GM13977 (cell line): ENCODE results near the gene IGFBP1.
A peak's percentile ranks its signal among the peaks of the same experiment; 100 is the strongest.

Source experiments
- DNase-seq: peaks from one replicate; pipeline ENCODE4 v3.0.0; 2012; ENCODE audit warnings: low spot score
- in situ Hi-C: fragments of 300-500 bp; cut with MboI; formaldehyde crosslinking; loops from one replicate; pipeline ENCODE4 v1.12.0; 2022; ENCODE audit warnings: low sequenced_read_pairs, low pct_unique_long_range_greater_than_20kb, mixed read lengths, inconsistent platforms; ENCODE audit not compliant: unreplicated experiment
- TF ChIP-seq, protein P1 (sequence below): IDR thresholded peaks from 2 replicates; pipeline ENCODE4 v1.5.1; 2012; ENCODE audit warnings: mild to moderate bottlenecking, control low read depth; ENCODE audit not compliant: insufficient read depth; ENCODE audit errors: extremely low read depth, missing control alignments

IGFBP1 gene

DNA sequence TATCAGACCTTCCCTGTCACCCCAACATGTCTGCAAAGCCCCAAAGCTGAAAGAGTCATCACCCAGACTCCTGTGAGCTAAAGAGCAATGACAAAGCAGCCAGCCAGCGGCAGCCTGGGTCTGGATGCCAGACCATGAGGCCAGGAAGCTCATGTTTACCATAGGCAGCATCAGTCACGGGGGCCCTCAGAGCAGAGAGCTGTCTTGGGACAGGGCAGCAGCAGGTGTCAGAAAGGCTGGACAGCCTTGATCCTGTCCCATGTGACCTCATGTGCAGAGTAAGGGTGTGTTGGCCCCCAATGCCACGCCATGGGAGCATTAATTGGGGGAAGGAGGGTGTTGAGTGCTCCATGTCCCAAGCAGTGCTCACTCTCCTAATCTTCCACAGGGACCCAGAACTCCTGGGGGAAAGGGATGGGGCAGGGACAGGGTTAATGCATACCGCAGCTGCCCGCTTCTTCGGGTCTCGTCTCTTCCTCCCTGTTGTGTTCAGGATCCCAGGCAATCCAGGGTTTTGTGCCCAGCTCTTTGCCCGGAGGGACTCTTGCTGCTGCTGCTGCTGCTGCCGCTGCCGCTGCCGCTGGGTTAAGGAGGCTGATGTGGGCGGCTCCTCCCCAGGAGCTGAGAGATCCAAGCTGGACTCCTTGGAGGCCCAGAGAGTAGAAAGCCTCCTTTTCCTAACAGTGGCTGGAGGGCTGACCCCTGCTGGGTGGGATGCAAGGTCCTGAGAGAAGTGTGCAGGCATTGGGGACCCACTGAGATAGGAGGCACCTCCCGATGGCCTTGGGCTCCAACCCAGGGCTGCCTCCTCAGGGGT is 22.5 kb upstream of the IGFBP1 start:
- in situ Hi-C loops, result loop anchor here (25.0 kb wide), 2 partner anchors 204 to 704 kb away; partner anchors contain the start of gene RAMP3
- DNase-seq, result no peak
- TF ChIP-seq, protein P1, sequence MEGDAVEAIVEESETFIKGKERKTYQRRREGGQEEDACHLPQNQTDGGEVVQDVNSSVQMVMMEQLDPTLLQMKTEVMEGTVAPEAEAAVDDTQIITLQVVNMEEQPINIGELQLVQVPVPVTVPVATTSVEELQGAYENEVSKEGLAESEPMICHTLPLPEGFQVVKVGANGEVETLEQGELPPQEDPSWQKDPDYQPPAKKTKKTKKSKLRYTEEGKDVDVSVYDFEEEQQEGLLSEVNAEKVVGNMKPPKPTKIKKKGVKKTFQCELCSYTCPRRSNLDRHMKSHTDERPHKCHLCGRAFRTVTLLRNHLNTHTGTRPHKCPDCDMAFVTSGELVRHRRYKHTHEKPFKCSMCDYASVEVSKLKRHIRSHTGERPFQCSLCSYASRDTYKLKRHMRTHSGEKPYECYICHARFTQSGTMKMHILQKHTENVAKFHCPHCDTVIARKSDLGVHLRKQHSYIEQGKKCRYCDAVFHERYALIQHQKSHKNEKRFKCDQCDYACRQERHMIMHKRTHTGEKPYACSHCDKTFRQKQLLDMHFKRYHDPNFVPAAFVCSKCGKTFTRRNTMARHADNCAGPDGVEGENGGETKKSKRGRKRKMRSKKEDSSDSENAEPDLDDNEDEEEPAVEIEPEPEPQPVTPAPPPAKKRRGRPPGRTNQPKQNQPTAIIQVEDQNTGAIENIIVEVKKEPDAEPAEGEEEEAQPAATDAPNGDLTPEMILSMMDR, result no peak

DNA sequence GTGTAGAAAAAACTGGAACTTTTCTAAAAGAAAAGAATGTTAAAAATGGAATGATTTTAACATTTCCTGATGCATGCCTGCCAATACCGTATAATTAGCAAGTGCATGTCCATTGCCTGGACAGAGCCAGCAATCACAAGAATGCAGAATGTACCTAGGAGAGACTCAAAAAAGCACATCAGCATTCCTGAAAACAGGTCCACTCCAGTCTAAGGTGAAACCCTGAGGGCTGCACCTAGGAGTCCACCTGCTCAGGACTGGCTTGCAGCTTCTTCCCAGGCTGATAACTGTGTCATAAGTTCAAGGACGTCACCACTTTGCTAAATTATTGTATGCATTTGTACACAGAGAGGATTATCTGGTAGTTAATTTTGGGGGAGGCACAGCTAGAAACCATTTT is 20.8 kb upstream of the IGFBP1 start:
- in situ Hi-C loops, result loop anchor here (25.0 kb wide), 2 partner anchors 205 to 705 kb away; partner anchors contain the start of gene RAMP3
- TF ChIP-seq, protein P1, result no peak
- DNase-seq, result no peak

DNA sequence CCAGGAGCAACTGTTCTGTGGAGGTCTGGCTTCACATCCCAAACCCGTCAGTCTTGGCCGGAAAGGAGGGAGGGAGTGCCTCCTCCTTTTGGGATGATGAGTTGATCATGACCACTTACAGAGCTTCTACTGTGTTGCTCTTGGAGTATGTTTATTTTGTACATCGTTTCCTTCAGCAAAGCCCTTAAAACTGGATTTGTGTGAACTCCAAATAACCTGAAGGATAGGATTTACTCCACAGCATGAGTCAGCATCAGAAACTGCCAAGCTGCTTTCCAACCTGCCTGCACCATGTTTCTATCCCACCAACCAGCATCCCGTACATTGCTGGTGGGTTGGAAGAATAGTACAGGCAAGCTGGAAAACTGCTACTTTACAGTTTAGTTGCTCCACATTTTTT is 18.9 kb upstream of the IGFBP1 start:
- DNase-seq, result no peak
- in situ Hi-C loops, result loop anchor here (25.0 kb wide), 2 partner anchors 207 to 707 kb away; partner anchors contain the start of gene RAMP3
- TF ChIP-seq, protein P1, result no peak

DNA sequence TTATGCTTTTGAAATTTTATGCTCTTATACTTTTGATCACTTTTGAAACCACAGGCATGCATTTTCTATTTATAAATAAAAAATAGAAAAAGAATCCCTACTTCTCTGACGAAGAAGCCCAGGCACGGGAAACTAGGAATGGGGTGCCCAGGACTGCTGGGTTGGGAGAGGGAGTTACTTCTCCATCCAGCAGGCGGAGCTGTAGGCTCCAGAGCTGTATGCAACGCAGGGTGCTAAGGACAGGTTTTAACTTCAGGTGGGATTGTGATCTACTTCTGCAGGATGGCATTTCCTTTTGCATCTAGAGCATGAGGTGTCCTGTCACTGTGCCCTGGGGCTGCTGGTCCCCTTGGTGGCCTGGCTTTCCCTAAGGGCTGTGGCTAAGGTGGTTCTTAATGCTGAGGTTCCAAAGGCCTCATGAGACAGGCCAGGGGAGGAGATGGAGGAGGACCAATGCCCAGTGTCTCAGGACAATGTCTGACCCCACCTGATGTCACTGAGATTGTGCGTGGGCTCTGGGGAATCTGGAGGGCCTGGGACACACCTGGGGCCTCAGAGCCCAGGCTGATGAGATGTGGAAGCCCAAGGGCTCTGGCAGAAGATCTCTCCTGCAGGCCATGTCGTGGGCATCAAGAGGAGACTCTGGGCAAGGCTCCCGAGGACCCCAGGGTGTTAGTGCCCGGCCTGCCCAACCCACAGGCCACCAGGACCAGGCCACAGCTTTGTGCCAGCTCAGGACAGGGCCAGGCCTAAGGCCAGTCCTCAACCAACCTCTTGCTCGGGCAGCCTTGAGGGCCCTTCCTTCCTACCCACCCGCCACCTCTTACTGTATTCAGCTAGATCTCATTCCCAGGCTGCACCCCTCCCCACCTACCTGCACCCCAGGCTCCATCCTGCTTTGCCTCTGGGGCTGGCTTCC is 15.9 kb upstream of the IGFBP1 start:
- DNase-seq, result no peak
- TF ChIP-seq, protein P1, result peak; percentile 64
- in situ Hi-C loops, result loop anchor here (25.0 kb wide), 2 partner anchors 210 to 710 kb away; partner anchors contain the start of gene RAMP3

DNA sequence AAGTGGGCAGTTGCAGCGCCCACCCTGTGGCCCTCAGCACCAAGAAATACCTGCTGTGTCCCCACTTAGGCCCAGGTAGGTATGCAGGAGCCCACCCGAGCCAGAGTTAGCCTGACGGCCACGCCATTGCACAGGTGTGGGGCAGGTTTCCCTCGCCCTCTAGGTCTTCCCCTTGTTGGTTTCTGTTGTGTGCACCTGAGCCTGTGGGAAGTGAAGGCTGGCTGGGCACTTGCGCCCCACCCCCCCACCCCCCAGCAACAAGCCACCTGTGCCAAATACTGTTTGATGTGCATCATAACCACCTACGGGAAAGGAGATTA is 15.3 kb upstream of the IGFBP1 start, which contains the start of gene CCDC201:
Gene CCDC201 (minus strand): TSS at position 48 of the 320 bp plus-strand sequence. CDS start 75 bp downstream, outside the sequence.
- in situ Hi-C loops, result loop anchor here (25.0 kb wide), 2 partner anchors 211 to 711 kb away; partner anchors contain the start of gene RAMP3
- TF ChIP-seq, protein P1, result no peak

DNA sequence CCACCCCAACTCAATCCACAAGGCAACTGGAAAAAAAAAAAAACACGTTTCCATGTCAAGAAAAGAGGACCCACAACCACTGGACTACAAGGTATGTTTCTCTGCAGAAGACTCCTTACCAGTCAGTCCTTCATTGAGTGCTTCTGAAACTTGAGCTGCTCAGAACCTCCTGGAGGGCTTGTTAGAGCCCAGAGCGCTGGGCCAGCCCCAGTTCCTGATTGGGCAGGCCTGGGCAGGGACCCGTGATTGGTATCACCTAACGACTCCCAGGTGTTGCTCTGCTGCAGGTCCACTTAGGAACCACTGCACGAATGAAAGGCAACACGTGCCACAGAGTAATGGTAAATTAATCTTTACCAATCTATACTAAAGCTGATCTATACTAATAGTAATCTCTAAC is 14.9 kb upstream of the IGFBP1 start:
- in situ Hi-C loops, result loop anchor here (25.0 kb wide), 2 partner anchors 211 to 711 kb away; partner anchors contain the start of gene RAMP3
- DNase-seq, result no peak
- TF ChIP-seq, protein P1, result no peak

More for the DNA sequence above, 15.3 kb upstream of the IGFBP1 start, which contains the start of gene CCDC201:
- DNase-seq, result no peak
